Middle frontal gyrus (tissue), 1 donor: ENCODE measurements around the gene COLGALT1.
"Not testable (repeated sequence)": the region's sequence is repeated elsewhere in the genome, so short reads cannot be mapped to it uniquely, and the experiment has no call there.

Experiments used
- DNase-seq: peaks from one replicate; pipeline ENCODE4 v3.0.0-alpha.2; 2015; ENCODE audit warnings: low spot score; ENCODE audit errors: extremely low spot score

The COLGALT1 gene

GRCh38 chr19:17555480-17555928 lies at the start of gene COLGALT1:
Gene COLGALT1, plus strand, starts transcription at chr19:17555649. Its CDS starts 65 bp downstream, at chr19:17555714.
- peak; percentile 97 for DNase-seq

GRCh38 chr19:17506745-17507144 lies 48.7 kb upstream of the COLGALT1 start:
- DNase-seq, result no peak

GRCh38 chr19:17508558-17508933 lies 46.9 kb upstream of the COLGALT1 start:
- DNase-seq, result not testable (repeated sequence)

GRCh38 chr19:17510220-17510993 lies 45.0 kb upstream of the COLGALT1 start:
- DNase-seq, result no peak

GRCh38 chr19:17511724-17512573 lies 43.5 kb upstream of the COLGALT1 start:
- peak; percentile 62 for DNase-seq

GRCh38 chr19:17512574-17512939 lies 42.9 kb upstream of the COLGALT1 start:
- DNase-seq, result no peak

GRCh38 chr19:17515408-17516149 lies 39.9 kb upstream of the COLGALT1 start:
- DNase-seq, result no peak

- DNase-seq, result no peak
Observed at GRCh38 chr19:17517898-17518297, 37.6 kb upstream of the COLGALT1 start.

- DNase-seq, result not testable (repeated sequence)
Observed at GRCh38 chr19:17518654-17519053, 36.8 kb upstream of the COLGALT1 start.

GRCh38 chr19:17519967-17520366 lies 35.5 kb upstream of the COLGALT1 start:
- DNase-seq, result no peak

- no peak for DNase-seq
Observed at GRCh38 chr19:17520865-17521264, 34.6 kb upstream of the COLGALT1 start.

GRCh38 chr19:17522988-17523872 lies 32.2 kb upstream of the COLGALT1 start:
- DNase-seq, result no peak

- no peak for DNase-seq
Observed at GRCh38 chr19:17524651-17525050, 30.8 kb upstream of the COLGALT1 start.

GRCh38 chr19:17525141-17525540 lies 30.3 kb upstream of the COLGALT1 start:
- no peak for DNase-seq

GRCh38 chr19:17526922-17527321 lies 28.5 kb upstream of the COLGALT1 start:
- DNase-seq, result no peak

- DNase-seq, result no peak
Observed at GRCh38 chr19:17527326-17527725, 28.1 kb upstream of the COLGALT1 start.

GRCh38 chr19:17528610-17529009 lies 26.8 kb upstream of the COLGALT1 start:
- no peak for DNase-seq

GRCh38 chr19:17529239-17530158 lies 25.9 kb upstream of the COLGALT1 start:
- no peak for DNase-seq

GRCh38 chr19:17530586-17530985 lies 24.9 kb upstream of the COLGALT1 start:
- DNase-seq, result no peak

- no peak for DNase-seq
Observed at GRCh38 chr19:17532116-17532515, 23.3 kb upstream of the COLGALT1 start.
